EH (cell line): ENCODE measurements around the gene PLXDC1.

ENCODE experiments used
- DNase-seq: peaks from one replicate; pipeline ENCODE4 v3.0.0-alpha.2; 2015; ENCODE audit warnings: low read depth

The PLXDC1 gene

DNA sequence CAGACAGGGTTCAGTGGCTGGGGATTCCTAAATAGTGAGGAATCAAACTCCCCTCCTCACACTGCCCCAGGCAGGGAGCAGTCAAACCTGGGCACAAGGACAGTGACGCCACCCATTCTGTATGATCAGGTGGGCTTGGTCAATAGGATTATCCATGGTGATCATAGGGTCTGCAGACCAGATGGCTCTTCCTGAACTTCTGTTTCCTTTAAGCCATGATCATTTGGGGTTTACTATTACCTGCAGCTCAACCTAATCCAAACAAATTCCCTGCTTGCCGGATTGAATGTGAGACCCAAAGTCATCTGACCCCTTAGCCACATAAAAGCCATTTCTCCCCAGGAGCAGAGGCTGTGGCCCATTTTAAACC, 54.3 kb downstream of the PLXDC1 start:
- no peak for DNase-seq

GRCh38 chr17:39096508-39097149, 54.8 kb downstream of the PLXDC1 start:
- no peak for DNase-seq

DNA sequence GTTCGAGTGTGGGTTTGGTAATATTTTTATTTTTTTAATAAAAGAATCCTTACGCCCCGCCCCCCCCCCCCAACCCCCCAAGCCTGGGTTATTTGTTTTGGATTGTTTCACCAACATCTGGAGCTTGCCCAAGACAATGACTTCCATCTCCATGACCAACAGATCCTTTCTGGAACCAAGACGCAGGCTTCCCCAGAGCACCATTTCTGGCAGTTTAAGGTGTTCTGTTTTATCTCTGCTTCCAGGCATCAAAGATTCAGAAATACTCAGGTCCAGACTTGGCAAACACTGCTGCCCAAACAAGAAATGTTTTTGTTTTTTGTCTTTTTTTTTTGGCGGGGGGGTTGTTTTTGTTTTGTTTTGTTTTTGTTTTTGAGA, 56.1 kb downstream of the PLXDC1 start:
- no peak for DNase-seq

- DNase-seq, result no peak
Measured at GRCh38 chr17:39094607-39095308, 56.7 kb downstream of the PLXDC1 start.

GRCh38 chr17:39092692-39093230, 58.7 kb downstream of the PLXDC1 start:
- no peak for DNase-seq

- no peak for DNase-seq
Measured at GRCh38 chr17:39090908-39091665, 60.4 kb downstream of the PLXDC1 start.

DNA sequence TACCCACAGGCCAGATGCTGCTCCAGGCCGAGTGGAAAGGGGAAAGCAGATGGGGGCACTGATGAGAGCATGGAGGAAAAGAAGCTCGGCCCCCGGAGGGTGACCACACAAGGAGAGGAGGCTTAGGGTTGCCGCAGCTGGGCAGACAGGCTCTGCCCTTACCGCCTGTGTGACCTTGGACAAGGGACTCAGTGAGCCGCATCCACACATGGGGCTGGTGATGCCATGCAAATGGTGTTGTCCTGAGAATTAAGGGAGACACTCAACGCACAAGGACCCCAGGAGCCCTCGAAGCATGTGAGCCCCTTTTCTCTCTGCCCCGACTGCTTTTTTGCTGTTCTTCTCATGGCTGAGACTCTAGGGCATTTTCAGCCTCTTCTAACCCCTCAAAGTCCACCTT, 61.0 kb downstream of the PLXDC1 start:
- DNase-seq, result no peak

DNA sequence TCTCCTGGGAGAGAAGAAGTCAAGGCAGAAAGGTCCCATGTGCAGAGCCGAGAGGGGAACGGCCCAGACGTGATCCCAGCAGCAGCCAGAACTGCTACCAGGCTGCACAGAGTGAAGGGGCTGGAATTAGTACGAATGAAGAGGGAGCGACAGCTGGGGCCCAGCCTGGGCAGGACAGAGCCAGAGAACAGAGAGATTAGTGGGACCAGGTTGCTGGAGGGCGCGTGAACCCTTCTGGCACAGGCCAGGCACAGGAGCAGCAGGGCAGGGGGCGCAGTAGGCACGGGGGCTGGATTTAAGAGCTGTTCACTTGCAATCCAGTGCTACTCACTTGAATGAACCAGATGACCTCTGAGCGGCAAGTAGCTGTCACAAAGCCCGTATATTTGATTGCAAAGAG, 66.9 kb downstream of the PLXDC1 start:
- DNase-seq, result no peak

- no peak for DNase-seq
Measured at GRCh38 chr17:39083270-39083669, 68.2 kb downstream of the PLXDC1 start.

GRCh38 chr17:39082482-39082881, 69.0 kb downstream of the PLXDC1 start:
- peak; percentile 83 for DNase-seq

- no peak for DNase-seq
Measured at GRCh38 chr17:39081851-39082250, 69.6 kb downstream of the PLXDC1 start.

DNA sequence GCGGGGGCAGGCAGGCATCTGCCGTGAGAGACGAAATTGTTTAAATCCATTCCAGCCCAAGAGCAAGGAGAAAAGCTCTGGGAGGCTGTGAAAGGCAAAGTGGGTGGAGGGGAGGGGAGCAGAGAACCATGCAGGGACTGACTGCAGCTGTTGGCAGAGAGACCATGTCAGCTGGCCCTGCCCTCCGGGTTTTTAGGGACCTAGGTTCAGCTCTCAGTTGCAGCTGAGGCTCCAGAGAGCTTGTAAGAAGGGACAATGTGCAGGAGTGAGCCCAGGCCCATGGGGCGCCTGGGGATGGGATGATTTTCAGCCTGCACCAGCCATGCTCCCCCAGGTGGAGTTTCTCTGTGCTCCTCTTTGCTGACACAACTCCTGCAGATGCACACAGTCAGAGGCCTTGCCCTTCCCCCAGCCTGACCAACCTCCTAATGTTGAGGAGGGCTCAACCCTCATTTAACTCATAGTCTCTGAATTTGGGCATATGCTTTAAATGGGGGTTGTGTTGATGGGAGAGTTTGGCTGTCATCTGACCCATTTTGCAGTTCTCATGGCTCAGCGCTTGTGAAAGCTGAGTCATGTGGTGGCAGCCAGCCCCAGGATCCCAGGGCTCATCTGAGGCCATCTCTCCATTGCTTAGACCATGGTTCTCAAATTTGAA, 70.9 kb downstream of the PLXDC1 start:
- DNase-seq, result peak; percentile 84

GRCh38 chr17:39079836-39080235, 71.6 kb downstream of the PLXDC1 start:
- no peak for DNase-seq

DNA sequence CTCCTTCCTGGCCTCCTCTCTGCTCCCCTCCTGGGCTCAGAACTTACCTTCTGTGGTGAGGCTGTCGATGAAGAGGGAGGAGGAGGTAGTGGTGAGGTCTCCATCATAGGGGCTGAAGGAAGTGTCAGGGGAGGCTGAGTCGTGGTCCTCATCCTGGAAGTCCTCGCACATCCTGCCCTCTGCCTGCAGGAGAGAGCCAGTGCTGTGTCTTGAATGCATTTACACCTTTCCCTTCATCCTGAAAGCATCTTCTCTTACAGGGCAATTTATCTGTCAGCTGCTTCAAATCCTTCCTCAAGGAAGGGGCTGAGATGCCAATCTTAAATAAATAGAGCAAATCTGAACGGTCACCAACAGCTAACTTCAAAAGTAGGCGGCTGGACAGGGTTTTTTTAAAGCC, 73.6 kb downstream of the PLXDC1 start:
- DNase-seq, result no peak

GRCh38 chr17:39077252-39077651, 74.2 kb downstream of the PLXDC1 start:
- DNase-seq, result no peak

DNA sequence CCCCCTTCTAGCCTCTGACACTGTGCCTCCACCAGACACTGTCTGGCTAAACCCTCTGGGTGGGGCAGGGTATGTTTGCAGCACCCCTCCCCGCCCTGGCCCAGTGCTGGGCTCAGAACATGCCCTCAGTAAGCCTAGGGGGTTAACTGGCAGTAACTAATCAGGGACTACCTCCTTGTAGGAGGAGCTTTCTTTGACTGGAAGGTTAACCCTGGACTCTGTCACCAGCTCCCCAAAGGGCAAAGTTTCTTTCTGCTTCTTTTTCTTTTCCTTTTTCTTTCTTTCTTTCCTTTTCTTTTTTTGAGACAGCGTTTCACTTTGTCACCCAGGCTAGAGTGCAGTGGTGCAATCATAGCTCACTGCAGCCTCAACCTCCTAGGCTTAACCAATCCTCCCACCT, 76.8 kb downstream of the PLXDC1 start:
- no peak for DNase-seq

DNA sequence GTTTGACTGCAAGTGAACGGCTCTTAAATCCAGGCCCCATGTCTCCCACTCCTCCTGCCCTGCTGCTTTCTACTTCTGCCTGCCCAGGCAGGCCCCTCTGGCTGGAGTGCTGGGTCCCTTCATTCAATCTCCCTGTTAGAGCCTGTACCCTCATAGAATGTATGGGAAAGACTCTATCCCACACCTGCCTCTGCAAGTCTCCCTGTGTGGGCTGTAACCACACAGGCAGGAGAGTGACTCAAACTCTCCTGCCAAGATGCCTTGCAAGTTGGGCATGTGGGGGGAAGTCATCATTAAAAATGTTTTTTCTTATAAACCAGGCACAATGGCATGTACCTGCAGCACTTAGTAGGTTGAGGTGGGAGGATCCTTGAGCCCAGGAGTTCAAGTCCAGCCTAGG, 77.5 kb downstream of the PLXDC1 start:
- no peak for DNase-seq

DNA sequence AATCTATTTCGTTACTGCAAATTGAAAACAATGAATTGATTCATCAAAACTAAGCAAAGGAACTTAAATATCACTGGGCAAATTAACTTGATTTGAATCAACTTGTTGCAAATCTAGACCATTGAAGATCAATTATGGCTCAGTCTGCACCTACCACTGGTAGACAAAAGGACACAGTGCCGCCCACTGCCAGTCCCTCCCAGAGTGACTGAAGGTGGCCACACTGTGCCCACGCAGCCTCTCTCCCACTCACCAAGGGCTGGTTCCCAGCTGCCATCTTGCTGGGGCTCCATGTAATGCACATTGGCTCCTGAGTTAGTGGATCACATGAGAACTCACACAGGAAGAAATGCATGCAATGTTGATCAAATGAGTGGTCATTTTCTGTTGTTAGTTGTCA, 78.1 kb downstream of the PLXDC1 start:
- no peak for DNase-seq

- no peak for DNase-seq
Measured at GRCh38 chr17:39071573-39071972, 79.9 kb downstream of the PLXDC1 start.

DNA sequence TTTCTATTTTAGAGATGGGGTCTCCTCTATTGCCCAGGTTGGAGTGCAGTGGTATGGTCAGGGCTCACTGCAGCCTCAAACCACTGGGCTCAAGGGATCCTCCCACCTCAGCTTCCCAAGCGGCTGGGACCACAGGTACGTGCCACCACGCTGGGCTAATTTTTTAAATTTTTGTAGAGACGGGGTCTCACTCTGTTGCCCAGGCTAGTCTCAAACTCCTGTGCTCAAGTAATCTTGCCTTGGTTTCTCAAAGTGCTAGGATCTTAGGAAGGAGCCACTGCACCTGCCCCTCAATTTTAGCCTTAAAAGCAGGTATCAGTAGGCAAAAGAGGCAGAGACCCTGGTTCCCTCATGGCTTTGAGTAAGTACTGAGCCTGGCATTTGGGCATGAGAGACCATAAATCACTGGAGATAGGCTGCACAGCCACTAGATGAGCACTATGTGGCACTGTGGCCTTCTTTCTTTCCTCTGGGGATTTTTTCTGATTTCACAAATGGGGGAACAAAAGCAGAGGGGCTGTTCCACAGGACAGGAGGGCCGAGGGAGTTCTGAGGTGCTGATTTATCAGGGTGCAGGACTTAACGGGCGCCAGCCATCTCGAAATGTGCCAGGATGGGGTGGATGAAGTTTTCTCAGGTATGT, 82.2 kb downstream of the PLXDC1 start:
- DNase-seq, result peak; percentile 70

- peak; percentile 51 for DNase-seq
Measured at GRCh38 chr17:39064819-39065218, 86.6 kb downstream of the PLXDC1 start.

DNA sequence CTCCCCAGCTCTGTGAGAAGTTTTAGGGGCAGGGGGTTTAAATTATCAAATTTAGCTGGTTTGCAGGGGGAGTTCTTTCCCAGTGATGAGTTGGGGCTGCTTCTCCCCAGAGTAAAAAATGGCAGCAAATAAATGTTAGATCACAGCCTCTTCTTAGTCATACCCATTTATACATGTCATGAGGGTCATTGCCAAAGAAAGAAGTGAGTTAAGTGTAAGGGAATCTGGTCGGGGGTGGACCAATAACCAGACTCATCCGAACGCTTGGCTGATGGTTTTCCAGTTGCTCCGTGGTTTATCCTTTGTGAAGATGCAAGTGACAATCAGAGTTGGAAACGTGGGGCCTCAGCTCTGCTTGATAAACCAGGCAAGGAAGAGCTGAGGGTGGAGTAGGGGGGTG, 87.1 kb downstream of the PLXDC1 start:
- peak; percentile 87 for DNase-seq
